Suprapubic skin (tissue), 4 donors: Measurements from ENCODE around the gene RRH. TPM values are rescaled to one million over a fixed set of nuclear protein-coding genes. Genes with fewer than 3 reads are reported as not detected.

Experiments used
- DNase-seq, 2 donors: peaks; one replicate each; pipeline ENCODE4 v3.0.0-alpha.2; 2019; ENCODE audit warnings: low spot score in 2 of 2
- H3K27ac ChIP-seq: fragments of 200-600 bp; sonication (generic); one replicate; pipeline ENCODE4 v1.5.1; 2019
- H3K27me3 ChIP-seq: fragments of 200-600 bp; sonication (generic); one replicate; pipeline ENCODE4 v1.5.1; 2019
- H3K36me3 ChIP-seq: fragments of 200-600 bp; sonication (generic); one replicate; pipeline ENCODE4 v1.5.1; 2019
- H3K4me1 ChIP-seq: fragments of 200-600 bp; sonication (generic); one replicate; pipeline ENCODE4 v1.5.1; 2019
- H3K4me3 ChIP-seq: fragments of 200-600 bp; sonication (generic); one replicate; pipeline ENCODE4 v1.5.1; 2019; ENCODE audit warnings: mild to moderate bottlenecking
- H3K9me3 ChIP-seq: fragments of 200-600 bp; sonication (generic); one replicate; pipeline ENCODE4 v1.5.1; 2019
- EP300 ChIP-seq: sonication (generic); formaldehyde crosslinking; IDR thresholded peaks from one replicate; pipeline ENCODE4 v1.6.1; 2017; ENCODE audit warnings: antibody characterized with exemption
- POLR2A ChIP-seq, 2 donors: fragments of 450-650 bp; IDR thresholded peaks; one replicate each; pipeline ENCODE4 v1.6.1; 2017; ENCODE audit warnings: antibody characterized with exemption in 2 of 2, mild to moderate bottlenecking in 2 of 2, moderate library complexity in 2 of 2
- POLR2AphosphoS5 ChIP-seq, 3 donors: sonication (generic); formaldehyde crosslinking; IDR thresholded peaks; one replicate each; pipeline ENCODE4 v1.6.1; 2017; ENCODE audit warnings: antibody characterized with exemption in 3 of 3
- WGBS: methylation state at CpG from one replicate; pipeline ENCODE4 v1.1.5; 2018; 5-methylcytosine and 5-hydroxymethylcytosine counted together
- total RNA-seq, 4 donors: library from RNA; depleted of rRNA; stranded (reverse); fragments of >200 nt; gene quantifications; one replicate each; pipeline ENCODE4 v1.1.0, GENCODE V29; 2016
- TF ChIP-seq, protein P1 (sequence below), 2 donors: fragments of 200-600 bp in 1 of 2; fragments of 450-650 bp in 1 of 2; sonication (generic) in 1 of 2; IDR thresholded peaks; one replicate each; pipeline ENCODE4 v1.5.1; 2016 to 2019; ENCODE audit warnings: antibody characterized with exemption in 2 of 2, mild to moderate bottlenecking in 1 of 2, moderate library complexity in 1 of 2

The RRH gene
- total RNA-seq, 4 donors from 2014 or later, result 0.78 to 1.2 TPM; not detected in 2

DNA sequence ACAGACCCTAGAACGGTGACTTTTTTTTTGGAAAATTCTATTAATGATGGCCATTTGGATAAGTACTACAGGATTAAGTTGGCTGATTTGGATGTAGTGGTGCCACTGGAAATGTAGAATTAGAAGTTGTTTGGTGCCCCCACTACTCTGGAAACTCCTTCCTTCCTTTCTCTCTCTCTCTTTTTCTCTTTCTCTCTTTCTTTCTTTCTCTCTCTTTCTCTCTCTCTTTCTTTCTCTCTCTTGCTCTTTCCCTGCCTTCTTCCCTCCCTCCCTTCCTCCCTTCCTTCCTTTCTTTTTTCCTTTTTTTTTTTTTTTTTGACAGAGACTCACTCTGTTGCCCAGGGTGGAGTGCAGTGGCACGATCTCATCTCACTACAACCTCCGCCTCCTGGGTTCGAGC is 9.5 kb upstream of the RRH start:
- no peaks in the 10 kb centered on the region for H3K27me3 ChIP-seq
- WGBS, result 95% methylated on average over 4 of the region's 4 CpGs
- H3K4me1 ChIP-seq, result peaks cover 40% of the 10 kb centered on the region
- TF ChIP-seq POLR2AphosphoS5 (IDR thresholded peaks at IDR 0.05) (no peak), POLR2A (IDR thresholded peaks at IDR 0.05) (no peak), EP300 (no peak)
- TF ChIP-seq, protein P1, sequence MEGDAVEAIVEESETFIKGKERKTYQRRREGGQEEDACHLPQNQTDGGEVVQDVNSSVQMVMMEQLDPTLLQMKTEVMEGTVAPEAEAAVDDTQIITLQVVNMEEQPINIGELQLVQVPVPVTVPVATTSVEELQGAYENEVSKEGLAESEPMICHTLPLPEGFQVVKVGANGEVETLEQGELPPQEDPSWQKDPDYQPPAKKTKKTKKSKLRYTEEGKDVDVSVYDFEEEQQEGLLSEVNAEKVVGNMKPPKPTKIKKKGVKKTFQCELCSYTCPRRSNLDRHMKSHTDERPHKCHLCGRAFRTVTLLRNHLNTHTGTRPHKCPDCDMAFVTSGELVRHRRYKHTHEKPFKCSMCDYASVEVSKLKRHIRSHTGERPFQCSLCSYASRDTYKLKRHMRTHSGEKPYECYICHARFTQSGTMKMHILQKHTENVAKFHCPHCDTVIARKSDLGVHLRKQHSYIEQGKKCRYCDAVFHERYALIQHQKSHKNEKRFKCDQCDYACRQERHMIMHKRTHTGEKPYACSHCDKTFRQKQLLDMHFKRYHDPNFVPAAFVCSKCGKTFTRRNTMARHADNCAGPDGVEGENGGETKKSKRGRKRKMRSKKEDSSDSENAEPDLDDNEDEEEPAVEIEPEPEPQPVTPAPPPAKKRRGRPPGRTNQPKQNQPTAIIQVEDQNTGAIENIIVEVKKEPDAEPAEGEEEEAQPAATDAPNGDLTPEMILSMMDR (IDR thresholded peaks at IDR 0.05), result no peak
- H3K27ac ChIP-seq, result no peak overlapping the region
- H3K4me3 ChIP-seq, result no peak overlapping the region
- peaks cover 34% of the 10 kb centered on the region for H3K36me3 ChIP-seq
- H3K9me3 ChIP-seq, result no peaks in the 10 kb centered on the region
- no peak for DNase-seq

DNA sequence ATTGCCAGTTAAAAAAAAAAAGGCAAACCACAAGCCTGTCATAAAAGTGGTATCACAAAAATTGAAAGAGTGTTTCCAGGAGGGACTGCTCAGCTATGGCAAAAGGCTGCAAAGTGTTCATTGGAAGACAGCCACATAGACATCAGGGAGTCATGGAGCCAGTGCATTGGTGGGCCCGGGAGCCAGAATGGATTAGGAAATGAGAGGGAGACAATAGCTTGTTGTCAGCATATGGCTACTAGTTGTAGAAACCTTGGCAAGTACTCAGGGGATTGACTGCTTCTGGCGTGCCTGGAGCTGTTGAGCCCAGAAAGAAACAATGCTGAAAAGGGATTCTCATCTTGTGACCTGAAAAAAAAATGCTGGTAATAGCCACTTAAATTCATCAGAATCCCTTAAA is 7.2 kb upstream of the RRH start:
- H3K27ac ChIP-seq, result no peak overlapping the region
- H3K4me3 ChIP-seq, result no peak overlapping the region
- TF ChIP-seq POLR2A (IDR thresholded peaks at IDR 0.05) (no peak), EP300 (no peak), POLR2AphosphoS5 (IDR thresholded peaks at IDR 0.05) (no peak)
- TF ChIP-seq, protein P1 (IDR thresholded peaks at IDR 0.05), result no peak
- 53% methylated on average over 2 of the region's 2 CpGs for WGBS
- H3K4me1 ChIP-seq, result peaks cover 33% of the 10 kb centered on the region
- DNase-seq, result no peak
- no peaks in the 10 kb centered on the region for H3K9me3 ChIP-seq
- H3K27me3 ChIP-seq, result no peaks in the 10 kb centered on the region
- H3K36me3 ChIP-seq, result peaks cover 57% of the 10 kb centered on the region

DNA sequence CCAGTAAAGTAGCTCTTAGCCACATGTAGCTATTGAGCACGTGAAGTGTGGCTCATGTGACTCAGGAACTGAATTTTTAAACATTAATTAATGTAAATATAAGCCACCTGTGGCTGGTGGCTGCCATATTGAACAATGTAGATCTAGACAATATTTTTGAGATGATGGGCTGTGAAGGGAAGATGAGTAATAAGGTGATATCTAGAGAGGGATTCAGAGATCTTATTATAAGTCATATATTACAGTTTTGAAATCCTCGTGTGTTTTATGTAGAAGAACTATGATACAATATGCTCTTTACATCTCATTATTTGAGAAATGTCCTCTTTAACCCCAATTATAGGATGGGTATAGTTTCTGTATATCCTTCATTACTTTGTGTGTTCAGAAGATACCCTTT is 6.6 kb upstream of the RRH start:
- Histone ChIP-seq H3K36me3 (peaks cover 63% of the 10 kb centered on the region), H3K4me3 (no peak overlapping the region), H3K27me3 (no peaks in the 10 kb centered on the region), H3K4me1 (peaks cover 30% of the 10 kb centered on the region), H3K27ac (no peak overlapping the region), H3K9me3 (no peaks in the 10 kb centered on the region)
- TF ChIP-seq, protein P1 (IDR thresholded peaks at IDR 0.05), result no peak
- TF ChIP-seq EP300, result no peak
- no peak for TF ChIP-seq POLR2AphosphoS5 (IDR thresholded peaks at IDR 0.05)
- TF ChIP-seq POLR2A (IDR thresholded peaks at IDR 0.05), result no peak
- 76% methylated on average over 2 of the region's 2 CpGs for WGBS
- DNase-seq, result no peak

DNA sequence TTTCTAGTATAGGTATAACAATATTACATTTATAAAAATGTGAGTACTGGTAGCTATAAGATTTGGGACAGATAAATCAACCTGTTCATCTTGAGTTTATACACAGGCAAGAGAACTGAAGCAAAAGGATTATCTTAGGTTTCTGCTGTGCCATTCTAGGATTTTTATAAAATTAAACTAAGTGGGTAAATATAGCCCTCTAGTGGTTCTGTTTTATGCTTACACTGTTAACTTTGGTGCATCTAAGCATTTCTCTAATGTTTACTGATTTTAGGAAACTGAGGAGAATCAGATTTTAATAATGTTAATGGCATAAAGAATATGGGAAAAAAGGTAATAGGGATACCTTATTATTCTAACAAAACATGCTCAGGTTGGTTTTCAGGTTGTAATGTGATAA is 1.1 kb upstream of the RRH start:
- TF ChIP-seq, protein P1 (IDR thresholded peaks at IDR 0.05), result peak; percentile 21 to 38
- TF ChIP-seq EP300, result no peak
- Histone ChIP-seq H3K27me3 (no peaks in the 10 kb centered on the region), H3K4me1 (no peaks in the 10 kb centered on the region), H3K27ac (no peak overlapping the region), H3K9me3 (no peaks in the 10 kb centered on the region), H3K4me3 (no peak overlapping the region), H3K36me3 (peaks cover 45% of the 10 kb centered on the region)
- no peak for DNase-seq

DNA sequence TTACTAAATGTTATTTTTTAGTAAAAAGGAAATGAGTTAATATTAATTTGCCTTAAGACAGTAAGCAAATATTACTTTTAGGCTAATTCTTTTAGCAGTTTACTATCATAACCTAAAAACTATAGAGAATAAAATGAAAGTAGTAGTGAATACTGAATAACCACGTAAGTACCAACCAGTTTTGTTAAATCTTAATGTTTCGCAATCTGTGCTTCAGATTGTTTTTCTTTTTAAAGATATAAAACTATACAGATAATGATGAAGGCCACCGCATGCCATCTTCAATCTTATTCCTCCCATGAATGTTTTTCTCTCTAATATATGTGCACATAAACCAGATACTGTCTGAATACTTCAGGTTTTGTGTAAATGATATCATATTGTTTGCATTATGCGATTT is 6.0 kb downstream of the RRH start:
- Histone ChIP-seq H3K4me3 (no peak overlapping the region), H3K27me3 (no peaks in the 10 kb centered on the region), H3K9me3 (no peaks in the 10 kb centered on the region), H3K36me3 (no peaks in the 10 kb centered on the region), H3K4me1 (no peaks in the 10 kb centered on the region), H3K27ac (no peak overlapping the region)
- TF ChIP-seq POLR2AphosphoS5 (IDR thresholded peaks at IDR 0.05) (no peak), EP300 (no peak), POLR2A (IDR thresholded peaks at IDR 0.05) (no peak)
- TF ChIP-seq, protein P1 (IDR thresholded peaks at IDR 0.05), result no peak
- WGBS, result 90% methylated on average over 4 of the region's 4 CpGs
- no peak for DNase-seq
